Measurements from ENCODE around the gene APBA2. TPM values are rescaled to one million over a fixed set of nuclear protein-coding genes. Genes with fewer than 3 reads are reported as not detected.

The APBA2 gene
- total and polyA plus RNA-seq, 10 of the 15 experiments (the other 5 are each of a cell fraction or from before 2014, with no cell fraction given): 0.06 to 0.26 (median 0.07) TPM; not detected in 7

- H3K9ac ChIP-seq (ENCODE audit: control insufficient read depth, insufficient read depth, low read length): no peak overlapping the region
- no peaks in the 10 kb centered on the region for H3K79me2 ChIP-seq (ENCODE audit: control insufficient read depth, insufficient read depth, low read length)
- intact Hi-C loops (cut with micrococcal nuclease; ENCODE audit: unreplicated experiment) (no loop called here), in situ Hi-C loops (cut with MboI) (no loop called here)
- ChIA-PET RAD21 (ENCODE audit: unreplicated experiment) (no interaction called here), POLR2A (no interaction called here), SMC1A (ENCODE audit: uncharacterized antibody, unreplicated experiment) (no interaction called here), CTCF (no interaction called here)
- WGBS (ENCODE audit: insufficient coverage, insufficient replicate concordance, low lambda C conversion rate, missing lambda C conversion rate): 25% methylated on average over 13 of the region's 13 CpGs
- no peaks in the 10 kb centered on the region for H3K36me3 ChIP-seq (ENCODE audit: control insufficient read depth in 2 of 2, insufficient read depth in 2 of 2, low read length in 1 of 2)
- no peak overlapping the region for H2AFZ ChIP-seq (ENCODE audit: control insufficient read depth, low read depth, low read length)
- H3K27me3 ChIP-seq (replicated peaks in 1 of 2; ENCODE audit: control insufficient read depth in 2 of 2, insufficient read depth in 2 of 2, low read length in 1 of 2): peaks cover 1 to 4% of the 10 kb centered on the region in 2 experiments
- no peak overlapping the region for H3K4me2 ChIP-seq (ENCODE audit: control insufficient read depth, insufficient read depth)
- no peaks in the 10 kb centered on the region for H3K9me3 ChIP-seq (replicated peaks; ENCODE audit: control insufficient read depth, insufficient read depth, low read length)
- ATAC-seq (no peak), FAIRE-seq (no peak), DNase-seq (ENCODE audit: low read depth, low spot score) (no peak)
- no TSS peak for BruUV-seq (replicated peaks)
- no peaks in the 10 kb centered on the region for H3K4me1 ChIP-seq (ENCODE audit: control insufficient read depth, insufficient read depth, low read length)
- no peak overlapping the region for H3K4me3 ChIP-seq
- no peaks in the 10 kb centered on the region for H4K20me1 ChIP-seq (ENCODE audit: control insufficient read depth, insufficient read depth)
- H3K27ac ChIP-seq (ENCODE audit: control insufficient read depth, insufficient read depth): no peak overlapping the region
- TF ChIP-seq ZZZ3 (IDR thresholded peaks at IDR 0.05; ENCODE audit: control insufficient read depth, insufficient read length, low read depth): no peak
- TF ChIP-seq ZNF384 (IDR thresholded peaks at IDR 0.05; ENCODE audit: borderline replicate concordance, low read depth, low read length): no peak
- TF ChIP-seq, protein P1, sequence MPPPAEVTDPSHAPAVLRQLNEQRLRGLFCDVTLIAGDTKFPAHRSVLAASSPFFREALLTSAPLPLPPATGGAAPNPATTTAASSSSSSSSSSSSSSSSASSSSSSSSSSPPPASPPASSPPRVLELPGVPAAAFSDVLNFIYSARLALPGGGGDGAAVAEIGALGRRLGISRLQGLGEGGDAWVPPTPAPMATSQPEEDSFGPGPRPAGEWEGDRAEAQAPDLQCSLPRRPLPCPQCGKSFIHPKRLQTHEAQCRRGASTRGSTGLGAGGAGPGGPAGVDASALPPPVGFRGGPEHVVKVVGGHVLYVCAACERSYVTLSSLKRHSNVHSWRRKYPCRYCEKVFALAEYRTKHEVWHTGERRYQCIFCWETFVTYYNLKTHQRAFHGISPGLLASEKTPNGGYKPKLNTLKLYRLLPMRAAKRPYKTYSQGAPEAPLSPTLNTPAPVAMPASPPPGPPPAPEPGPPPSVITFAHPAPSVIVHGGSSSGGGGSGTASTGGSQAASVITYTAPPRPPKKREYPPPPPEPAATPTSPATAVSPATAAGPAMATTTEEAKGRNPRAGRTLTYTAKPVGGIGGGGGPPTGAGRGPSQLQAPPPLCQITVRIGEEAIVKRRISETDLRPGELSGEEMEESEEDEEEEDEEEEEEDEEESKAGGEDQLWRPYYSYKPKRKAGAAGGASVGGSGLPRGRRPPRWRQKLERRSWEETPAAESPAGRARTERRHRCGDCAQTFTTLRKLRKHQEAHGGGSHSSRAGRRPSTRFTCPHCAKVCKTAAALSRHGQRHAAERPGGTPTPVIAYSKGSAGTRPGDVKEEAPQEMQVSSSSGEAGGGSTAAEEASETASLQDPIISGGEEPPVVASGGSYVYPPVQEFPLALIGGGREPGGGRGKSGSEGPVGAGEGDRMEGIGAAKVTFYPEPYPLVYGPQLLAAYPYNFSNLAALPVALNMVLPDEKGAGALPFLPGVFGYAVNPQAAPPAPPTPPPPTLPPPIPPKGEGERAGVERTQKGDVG (CRISPR knock-in tag; IDR thresholded peaks at IDR 0.05): no peak
- no peak for TF ChIP-seq RUNX3 (IDR thresholded peaks at IDR 0.05; ENCODE audit: low read length)
- no peak for TF ChIP-seq TCF3 (IDR thresholded peaks at IDR 0.05; ENCODE audit: borderline replicate concordance, insufficient read depth, low read depth, low read length)
- TF ChIP-seq BCL3 (IDR thresholded peaks at IDR 0.05; ENCODE audit: borderline replicate concordance, insufficient read depth, low read depth, low read length, poor library complexity, severe bottlenecking): no peak
- TF ChIP-seq RB1 (IDR thresholded peaks at IDR 0.05; ENCODE audit: borderline replicate concordance): no peak
- TF ChIP-seq, protein P2, sequence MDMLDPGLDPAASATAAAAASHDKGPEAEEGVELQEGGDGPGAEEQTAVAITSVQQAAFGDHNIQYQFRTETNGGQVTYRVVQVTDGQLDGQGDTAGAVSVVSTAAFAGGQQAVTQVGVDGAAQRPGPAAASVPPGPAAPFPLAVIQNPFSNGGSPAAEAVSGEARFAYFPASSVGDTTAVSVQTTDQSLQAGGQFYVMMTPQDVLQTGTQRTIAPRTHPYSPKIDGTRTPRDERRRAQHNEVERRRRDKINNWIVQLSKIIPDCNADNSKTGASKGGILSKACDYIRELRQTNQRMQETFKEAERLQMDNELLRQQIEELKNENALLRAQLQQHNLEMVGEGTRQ (IDR thresholded peaks at IDR 0.05; ENCODE audit: borderline replicate concordance, low read depth, low read length): no peak
- TF ChIP-seq BRCA1 (IDR thresholded peaks at IDR 0.05; ENCODE audit: low read depth, low read length): no peak
- TF ChIP-seq ZBTB40 (IDR thresholded peaks at IDR 0.05; ENCODE audit: borderline replicate concordance): no peak
Observed at GRCh38 chr15:28979208-28979841, 93.6 kb downstream of the APBA2 start.
